Effector CD4-positive, alpha-beta T cell (primary cell): ENCODE measurements around the gene RHBG.

Experiments
- DNase-seq: peaks from one replicate; pipeline ENCODE4 v3.0.0-alpha.2; 2020

The RHBG gene

DNA sequence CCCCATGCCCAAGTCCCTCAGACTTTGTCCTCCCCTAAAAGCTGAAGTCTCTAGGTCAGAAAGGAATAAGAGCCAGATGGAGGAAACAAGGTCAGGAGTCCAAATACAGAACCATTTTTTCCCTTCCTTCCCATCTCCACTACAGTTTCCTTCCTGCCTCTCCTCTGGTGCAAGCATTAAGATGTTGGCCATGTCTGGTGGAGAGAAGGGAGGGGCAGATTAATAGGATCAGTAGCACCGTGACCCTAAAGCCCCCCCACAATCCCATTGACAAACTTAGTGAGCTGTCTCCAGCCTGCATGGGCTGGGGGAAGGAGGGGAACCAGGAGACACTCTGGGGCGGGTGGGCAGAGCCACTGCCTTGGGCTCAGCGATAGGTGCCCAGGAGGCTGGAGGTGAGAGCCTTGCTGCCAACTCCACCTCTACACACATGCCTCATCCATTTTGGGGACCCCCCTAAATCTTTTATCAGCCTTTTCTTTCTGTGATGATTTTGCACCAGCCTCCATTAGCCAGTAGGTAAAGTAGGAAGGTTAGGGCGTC is 59.8 kb downstream of the RHBG start:
- no peak for DNase-seq

DNA sequence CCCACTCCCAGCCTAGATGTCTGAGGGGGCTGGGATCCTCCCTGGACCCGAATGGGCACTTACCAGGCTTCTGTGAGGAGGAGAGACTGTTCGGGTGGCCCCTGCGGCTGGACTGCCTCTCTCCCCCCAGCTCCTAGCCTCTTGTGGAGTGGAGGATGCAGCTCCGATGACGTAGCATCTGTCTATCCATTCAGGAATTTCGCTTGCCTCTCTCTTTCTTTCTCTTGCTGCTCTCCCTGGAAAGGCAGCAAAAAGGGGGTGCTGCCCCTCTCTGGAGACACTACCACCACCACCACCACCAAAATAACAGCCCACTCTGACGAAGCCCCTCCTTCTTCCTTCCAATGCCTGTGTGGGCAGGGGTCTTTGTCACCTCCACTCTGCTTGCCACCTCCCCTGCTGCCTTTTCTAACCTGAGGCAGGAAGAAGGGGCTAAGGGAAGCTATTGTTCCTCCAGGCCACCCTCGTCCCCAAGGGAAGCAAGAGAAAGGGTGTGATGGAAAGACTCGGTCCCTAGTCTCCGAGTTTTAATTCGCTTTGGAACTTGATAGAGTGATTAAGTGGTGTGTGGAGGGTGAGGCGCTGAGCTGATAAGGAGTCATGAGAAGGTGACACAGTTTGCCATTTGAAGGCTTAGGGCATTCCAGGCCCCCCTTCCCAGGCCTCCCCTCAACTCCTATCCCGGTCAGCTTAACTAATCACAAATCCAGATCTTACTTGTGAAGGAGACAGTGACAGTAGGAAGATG is 60.5 kb downstream of the RHBG start:
- DNase-seq: no peak

DNA sequence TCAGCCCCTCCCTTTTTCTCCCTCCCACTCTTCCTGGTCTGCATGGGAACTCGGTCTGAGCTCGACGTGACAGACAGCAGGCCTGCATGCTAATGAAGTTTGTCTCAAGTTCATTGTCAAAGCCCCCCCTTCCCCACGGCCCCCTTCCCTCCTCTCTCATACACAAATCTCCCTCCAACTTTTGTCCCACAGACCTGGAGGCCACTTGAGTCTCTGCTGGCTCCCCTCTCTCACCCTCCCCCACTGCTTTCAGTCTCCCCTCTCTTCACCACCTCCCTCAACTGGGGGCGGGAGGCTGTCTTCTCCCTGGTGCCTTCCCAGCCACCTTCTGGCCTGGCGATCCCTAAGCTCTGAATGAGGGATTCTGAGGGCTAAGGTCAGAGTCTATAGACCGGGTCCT is 61.3 kb downstream of the RHBG start:
- DNase-seq: no peak

DNA sequence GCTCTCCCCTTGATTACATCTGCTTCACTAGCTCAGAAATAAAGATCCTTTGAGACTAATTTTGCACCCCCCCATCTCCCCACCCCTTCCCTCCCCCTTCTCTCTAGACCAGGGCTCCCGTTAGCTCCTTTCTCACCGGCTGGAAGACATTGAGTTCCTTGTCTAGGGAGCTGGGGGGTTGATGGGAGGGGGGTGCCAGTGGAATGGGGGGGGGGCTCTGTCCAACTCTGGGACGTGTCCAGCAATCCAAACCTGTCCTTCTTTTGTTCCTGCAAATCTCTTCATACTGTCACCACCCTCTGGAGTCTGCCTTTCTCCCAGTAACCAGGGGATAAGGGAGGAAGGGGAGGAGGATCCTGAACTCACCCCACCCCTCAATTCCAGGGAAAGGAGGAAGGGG is 61.9 kb downstream of the RHBG start:
- DNase-seq: no peak

DNA sequence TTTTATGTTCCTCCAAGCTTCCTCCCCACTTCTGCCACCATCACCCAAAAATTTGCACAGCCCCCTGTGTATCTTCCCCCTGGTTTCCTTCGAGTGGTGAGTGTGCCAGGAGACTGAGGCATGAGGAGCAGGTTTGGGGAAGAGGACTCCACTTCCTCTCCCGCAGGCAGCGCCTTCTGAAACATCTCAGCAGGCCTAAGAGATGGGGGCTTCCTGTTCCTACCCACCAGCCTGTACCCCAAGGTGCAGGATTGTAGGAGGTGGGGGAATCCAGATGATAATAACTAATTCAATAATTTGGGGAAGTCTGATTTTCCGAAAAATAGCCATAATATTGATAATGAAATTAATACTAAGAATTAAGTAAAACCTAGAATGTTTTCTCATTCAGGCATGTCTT is 62.4 kb downstream of the RHBG start:
- no peak for DNase-seq

DNA sequence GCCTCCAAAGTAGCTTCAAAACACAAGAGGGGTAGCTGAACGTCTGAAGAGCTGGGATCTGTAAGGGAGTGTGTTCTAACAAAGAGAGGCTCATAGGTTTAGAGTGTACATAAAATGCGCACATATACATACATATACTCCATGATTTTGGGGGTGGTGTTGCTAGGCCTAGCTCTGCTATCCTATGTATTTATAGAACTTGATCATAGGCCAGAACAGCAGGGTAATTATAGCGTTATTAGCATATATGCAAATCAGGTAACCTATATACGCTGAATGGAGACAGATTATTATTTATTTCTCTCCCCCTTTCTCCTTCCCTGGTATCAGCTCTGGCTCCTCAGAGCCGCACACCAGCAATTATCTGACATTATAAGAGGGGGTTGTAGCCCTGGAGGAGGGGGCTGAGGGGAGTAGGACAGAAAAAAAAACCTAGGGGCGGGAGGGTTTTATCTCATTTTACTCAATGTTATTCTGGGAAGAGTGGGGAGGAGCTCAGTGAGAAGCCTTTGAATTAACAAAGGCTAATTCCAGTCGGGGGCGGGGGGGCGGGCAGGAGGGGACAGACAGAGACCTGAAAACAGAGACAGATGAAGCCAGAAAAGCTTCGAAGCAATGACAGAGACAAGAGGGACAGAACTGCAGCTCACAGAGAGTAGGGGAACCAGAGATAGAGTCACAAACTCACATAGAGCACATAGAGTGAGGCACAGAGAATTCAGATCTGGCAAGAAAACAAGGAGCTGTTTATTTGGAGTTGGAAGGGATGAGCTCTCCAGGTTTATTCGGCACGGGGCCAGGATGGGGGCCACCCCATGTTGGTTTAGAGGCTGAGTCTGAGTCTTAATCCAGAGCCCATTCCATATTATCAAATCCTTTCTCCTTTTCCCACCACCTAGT is 63.0 kb downstream of the RHBG start:
- DNase-seq: no peak

DNA sequence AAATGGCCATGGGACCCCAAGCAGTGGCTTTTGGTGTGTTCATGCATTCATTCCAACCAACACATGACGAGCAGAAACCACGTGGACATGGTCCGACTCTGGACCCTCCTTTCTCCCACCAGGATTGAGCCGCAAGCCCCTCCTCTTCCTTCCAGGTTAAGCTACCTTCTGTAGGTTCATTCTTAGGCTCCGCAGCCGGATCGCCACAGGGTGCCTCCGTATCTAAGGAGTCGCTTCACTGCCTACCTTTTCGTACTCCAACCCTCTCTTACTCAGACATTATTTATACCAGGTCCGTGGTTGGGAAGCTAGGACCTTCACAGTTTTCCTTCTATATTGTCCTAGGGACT is 63.6 kb downstream of the RHBG start:
- no peak for DNase-seq

DNA sequence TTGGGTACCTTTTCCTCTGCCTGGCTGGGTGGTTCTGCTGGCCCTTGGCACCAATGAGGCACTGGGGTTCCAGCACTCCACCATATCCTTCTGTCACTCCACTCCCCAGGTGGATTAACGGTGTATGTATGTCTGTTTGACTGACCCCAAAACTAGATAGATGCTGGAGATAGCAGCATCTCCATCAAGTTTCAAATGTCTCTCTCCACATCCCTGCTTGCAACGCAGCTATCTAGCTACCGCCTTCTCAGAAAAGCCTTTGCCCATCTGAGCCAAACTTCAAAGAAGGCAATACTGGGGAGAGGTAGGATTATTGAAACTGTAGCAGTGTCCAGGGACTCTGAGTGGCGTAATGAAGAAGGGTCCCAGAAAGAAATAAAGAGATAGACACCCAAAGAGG is 64.0 kb downstream of the RHBG start:
- no peak for DNase-seq

DNA sequence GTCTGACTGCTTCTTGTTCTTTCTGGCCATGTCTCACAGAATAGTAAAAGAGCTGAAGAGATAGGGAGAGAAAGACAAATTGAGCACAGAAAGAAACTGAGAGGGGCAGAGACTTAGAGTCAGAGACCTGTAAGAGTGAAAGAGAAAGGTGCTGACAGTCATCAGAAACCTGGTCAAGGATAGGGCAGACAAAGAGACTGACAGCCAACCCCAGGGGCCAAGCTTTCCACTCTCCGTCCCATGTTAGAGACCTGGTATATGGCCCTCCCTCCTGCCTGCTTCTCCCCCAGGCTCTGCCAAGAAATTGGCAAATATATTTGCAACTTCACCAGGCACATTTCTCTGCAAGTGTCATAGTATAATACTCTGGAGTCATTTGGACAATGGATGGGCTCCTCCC is 64.6 kb downstream of the RHBG start:
- DNase-seq: no peak
